Fibroblast of skin of scalp (primary cell): ENCODE results near the gene ANKRD13D.

Experiments
- DNase-seq: peaks from one replicate; pipeline ENCODE4 v3.0.0-alpha.2; 2013

The ANKRD13D gene

DNA sequence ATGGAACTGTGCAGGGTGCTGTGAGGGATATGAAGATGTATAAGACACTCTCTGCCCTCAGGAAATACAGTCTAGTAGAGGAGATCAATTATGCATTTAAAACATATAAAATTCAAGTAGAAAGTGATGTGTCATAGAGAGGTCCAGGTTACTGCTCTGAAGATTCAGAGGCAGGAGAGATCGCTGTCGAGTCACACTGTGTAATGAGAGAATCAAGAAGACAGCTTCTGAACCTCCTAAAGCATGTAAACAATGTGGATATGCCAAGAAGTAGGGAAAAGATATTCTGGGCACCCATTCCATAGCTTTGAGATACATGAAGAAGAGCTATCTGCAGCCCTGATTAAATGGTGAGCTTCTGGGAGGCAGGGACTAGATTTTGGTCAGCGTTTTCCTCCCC lies 30.9 kb downstream of the ANKRD13D start:
- DNase-seq, result no peak

- DNase-seq, result no peak
Observed at GRCh38 chr11:67320691-67321090, 31.6 kb downstream of the ANKRD13D start.

- no peak for DNase-seq
Observed at GRCh38 chr11:67321313-67321871, 32.3 kb downstream of the ANKRD13D start.

DNA sequence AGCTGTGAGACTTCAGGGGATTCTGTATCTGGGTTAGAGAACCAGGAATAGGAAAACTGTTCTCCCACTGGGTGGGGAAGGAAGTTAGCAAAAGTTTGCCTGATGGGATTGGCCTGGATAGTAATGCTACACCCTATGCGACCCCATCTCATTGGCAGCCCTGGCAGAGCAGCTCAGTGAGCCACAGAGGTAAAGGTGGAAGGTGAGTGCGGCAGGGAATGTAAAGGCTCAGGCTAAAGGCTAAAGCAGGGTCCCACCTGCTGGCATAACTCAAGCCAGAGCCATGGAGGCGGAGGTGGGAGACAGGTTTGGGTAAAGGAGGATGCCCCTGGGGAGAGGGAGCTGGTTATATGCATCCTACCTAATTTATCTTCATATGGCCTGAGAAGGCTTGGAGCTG lies 32.9 kb downstream of the ANKRD13D start:
- no peak for DNase-seq

GRCh38 chr11:67323526-67323925 lies 34.4 kb downstream of the ANKRD13D start:
- no peak for DNase-seq

- no peak for DNase-seq
Observed at GRCh38 chr11:67332081-67332691, 43.1 kb downstream of the ANKRD13D start.

GRCh38 chr11:67337257-67337656 lies 48.2 kb downstream of the ANKRD13D start:
- DNase-seq, result no peak

- DNase-seq, result no peak
Observed at GRCh38 chr11:67344264-67344663, 55.2 kb downstream of the ANKRD13D start.

DNA sequence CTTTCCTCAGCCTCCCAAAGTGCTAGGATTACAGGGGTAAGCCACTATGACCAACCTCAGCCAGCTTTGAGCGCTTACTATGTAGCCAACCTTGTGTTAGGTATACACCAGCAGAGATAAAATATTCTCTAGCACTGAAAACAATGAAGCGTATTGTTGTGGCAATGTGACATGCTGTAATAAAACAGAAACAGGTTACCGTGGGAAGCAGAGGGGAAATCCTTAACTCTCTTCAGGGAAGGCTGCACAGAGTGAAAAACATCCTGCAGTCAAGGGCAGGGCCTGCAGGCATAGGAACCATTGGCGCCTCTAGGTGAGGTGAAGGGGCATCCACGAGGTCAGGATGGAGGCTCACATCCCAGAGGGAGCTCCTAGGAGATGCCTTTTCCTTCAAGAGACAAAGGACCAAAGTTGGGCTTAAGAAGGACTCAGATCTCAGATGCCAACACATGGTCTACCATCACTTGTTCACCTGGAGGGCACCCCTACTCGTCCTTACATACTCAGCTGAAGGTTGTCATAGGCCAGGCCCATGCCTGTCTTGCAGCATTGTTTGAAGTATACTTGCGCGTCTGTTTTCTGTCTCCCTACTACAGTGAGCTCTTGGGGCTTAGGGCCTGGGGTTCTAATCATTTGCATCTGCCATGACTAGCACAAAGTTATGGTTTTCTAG lies 56.3 kb downstream of the ANKRD13D start:
- DNase-seq, result no peak

- DNase-seq, result peak; percentile 55
Observed at GRCh38 chr11:67345920-67346819, 57.1 kb downstream of the ANKRD13D start.

GRCh38 chr11:67347964-67348749 lies 59.1 kb downstream of the ANKRD13D start:
- DNase-seq, result no peak

DNA sequence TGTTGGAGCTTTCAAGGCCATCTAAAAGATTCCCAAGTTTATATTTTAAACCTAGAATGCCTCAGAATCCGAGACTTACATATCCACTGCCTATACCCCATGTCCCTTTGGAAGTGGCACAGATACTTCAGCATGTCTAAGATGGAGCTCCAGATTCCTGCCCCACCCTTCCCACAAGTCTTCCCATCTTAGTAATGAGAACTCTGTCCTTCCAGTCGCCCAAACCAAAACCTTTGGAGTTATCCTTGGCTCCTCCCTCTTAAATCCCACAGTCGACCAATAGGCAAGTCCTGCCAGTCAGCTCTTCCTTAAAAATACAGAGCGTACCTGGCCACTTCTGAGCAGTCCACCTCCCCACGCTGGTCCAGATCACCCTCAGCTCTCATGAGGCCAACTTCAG lies 59.9 kb downstream of the ANKRD13D start:
- DNase-seq, result no peak

DNA sequence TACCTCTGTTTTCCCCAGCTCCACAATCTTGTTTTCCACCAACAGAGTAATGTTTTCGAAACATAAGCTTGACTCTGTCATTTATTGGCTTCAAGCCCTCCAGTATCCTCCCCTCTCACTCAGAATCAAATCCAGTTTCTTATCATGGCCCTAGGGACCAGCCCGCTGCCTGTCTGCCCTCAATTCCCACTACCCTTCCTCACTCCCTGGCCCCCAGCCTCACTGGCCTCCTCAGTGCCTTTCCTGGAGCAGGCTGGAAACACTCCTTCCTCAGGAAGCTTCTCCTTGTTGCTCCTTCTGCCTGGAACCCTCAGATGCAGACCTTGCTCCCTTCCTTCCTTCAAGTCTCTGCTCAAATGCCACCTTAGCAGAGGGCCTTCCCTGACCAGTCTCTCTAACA lies 60.4 kb downstream of the ANKRD13D start:
- DNase-seq, result no peak

GRCh38 chr11:67349928-67350465 lies 60.9 kb downstream of the ANKRD13D start:
- no peak for DNase-seq

GRCh38 chr11:67351275-67352005 lies 62.3 kb downstream of the ANKRD13D start:
- peak; percentile 78 for DNase-seq
